Skeletal muscle tissue (tissue), 4 donors: ENCODE data around the gene PIAS4. TPM values are rescaled to one million over a fixed set of nuclear protein-coding genes. Genes with fewer than 3 reads are reported as not detected.

Experiments used
- H3K27ac ChIP-seq: one replicate; pipeline ENCODE4 v1.7.0; 2013; ENCODE audit warnings: mild to moderate bottlenecking, low read depth, low read length, inconsistent platforms
- H3K27me3 ChIP-seq, 3 donors: one replicate each; pipeline ENCODE4 v1.7.0; 2013; ENCODE audit warnings: low read length in 3 of 3; ENCODE audit not compliant: control insufficient read depth in 3 of 3, insufficient read depth in 3 of 3
- H3K36me3 ChIP-seq, 3 donors: one replicate each; pipeline ENCODE4 v1.7.0; 2013; ENCODE audit warnings: low read length in 3 of 3; ENCODE audit not compliant: control insufficient read depth in 3 of 3, insufficient read depth in 3 of 3
- H3K4me1 ChIP-seq, 3 donors: one replicate each; pipeline ENCODE4 v1.7.0; 2013; ENCODE audit warnings: low read length in 3 of 3, mild to moderate bottlenecking in 3 of 3; ENCODE audit not compliant: control insufficient read depth in 3 of 3, insufficient read depth in 3 of 3
- H3K4me3 ChIP-seq, 3 donors: one replicate each; pipeline ENCODE4 v1.7.0; 2013; ENCODE audit warnings: low read length in 3 of 3
- H3K9ac ChIP-seq, 3 donors: one replicate each; pipeline ENCODE4 v1.7.0; 2013; ENCODE audit warnings: low read length in 3 of 3, mild to moderate bottlenecking in 3 of 3, moderate library complexity in 2 of 3, low read depth in 1 of 3
- H3K9me3 ChIP-seq, 3 donors: one replicate each; pipeline ENCODE4 v1.7.0; 2013; ENCODE audit warnings: low read length in 3 of 3; ENCODE audit not compliant: control insufficient read depth in 3 of 3
- total RNA-seq: library from RNA; depleted of rRNA; stranded (reverse); fragments of >200 nt; gene quantifications from one replicate; pipeline ENCODE4 v1.2.3, GENCODE V29; 2014
- donor health status: Osteomylitis.

Gene PIAS4
- total RNA-seq, 1 donor from 2014 or later: 19.3 TPM

GRCh38 chr19:4064496-4065260, 57.1 kb downstream of the PIAS4 start:
- peak overlapping the region; percentile 97 for H3K27ac ChIP-seq
- H3K9ac ChIP-seq: peak overlapping the region; percentile 74 to 91 (median 85)
- no peaks in the 10 kb centered on the region for H3K27me3 ChIP-seq
- no peaks in the 10 kb centered on the region for H3K9me3 ChIP-seq
- H3K4me3 ChIP-seq: peak overlapping the region; percentile 59 to 76 (median 75)
- peaks cover 45 to 54% (median 51%) of the 10 kb centered on the region in 3 donors for H3K4me1 ChIP-seq
- H3K36me3 ChIP-seq: no peaks in the 10 kb centered on the region

GRCh38 chr19:4065430-4066175, 58.1 kb downstream of the PIAS4 start:
- no peak overlapping the region for H3K27ac ChIP-seq
- H3K4me1 ChIP-seq: peaks cover 36 to 45% (median 44%) of the 10 kb centered on the region in 3 donors
- H3K9ac ChIP-seq: no peak overlapping the region
- H3K27me3 ChIP-seq: no peaks in the 10 kb centered on the region
- peak overlapping the region; percentile 54 to 72 (median 62) for H3K4me3 ChIP-seq
- H3K9me3 ChIP-seq: no peaks in the 10 kb centered on the region
- H3K36me3 ChIP-seq: no peaks in the 10 kb centered on the region

GRCh38 chr19:4066176-4066606, 58.7 kb downstream of the PIAS4 start:
- H3K4me3 ChIP-seq: peak overlapping the region; percentile 54 to 72 (median 62)
- peak overlapping the region; percentile 68 to 85 (median 70) for H3K9ac ChIP-seq
- H3K27ac ChIP-seq: peak overlapping the region; percentile 76
- no peaks in the 10 kb centered on the region for H3K9me3 ChIP-seq
- peaks cover 31 to 39% (median 38%) of the 10 kb centered on the region in 3 donors for H3K4me1 ChIP-seq
- no peaks in the 10 kb centered on the region for H3K27me3 ChIP-seq
- H3K36me3 ChIP-seq: no peaks in the 10 kb centered on the region

GRCh38 chr19:4066682-4067395, 59.3 kb downstream of the PIAS4 start, which contains the start of gene ZBTB7A:
Gene ZBTB7A, minus strand, starts transcription at chr19:4066899. Its CDS starts 11,667 bp downstream, at chr19:4055232.
- Histone ChIP-seq H3K36me3 (no peaks in the 10 kb centered on the region), H3K4me3 (peak within 1 kb of the TSS; percentile 54 to 72 (median 62)), H3K4me1 (peaks cover 25 to 33% (median 31%) of the 10 kb centered on the region in 3 donors), H3K9ac (peak within 1 kb of the TSS; percentile 68 to 85 (median 70)), H3K9me3 (no peaks in the 10 kb centered on the region), H3K27ac (peak within 1 kb of the TSS; percentile 81), H3K27me3 (no peaks in the 10 kb centered on the region)

- Histone ChIP-seq H3K27me3 (no peaks in the 10 kb centered on the region), H3K9ac (peak overlapping the region in 2 of 3 donors; percentile 64 to 77), H3K27ac (peak overlapping the region; percentile 81), H3K4me3 (peak overlapping the region; percentile 46 to 67 (median 59)), H3K4me1 (peaks cover 18 to 26% (median 24%) of the 10 kb centered on the region in 3 donors), H3K36me3 (no peaks in the 10 kb centered on the region), H3K9me3 (no peaks in the 10 kb centered on the region)
These were observed 60.0 kb downstream of the PIAS4 start for GRCh38 chr19:4067396-4068046.

- peak overlapping the region; percentile 10 to 77 (median 64) for H3K9ac ChIP-seq
- peak overlapping the region; percentile 81 for H3K27ac ChIP-seq
These were observed 60.8 kb downstream of the PIAS4 start for GRCh38 chr19:4068047-4068966.

GRCh38 chr19:4069331-4069959, 61.9 kb downstream of the PIAS4 start:
- Histone ChIP-seq H3K4me3 (no peak overlapping the region), H3K27ac (no peak overlapping the region), H3K27me3 (no peaks in the 10 kb centered on the region), H3K36me3 (no peaks in the 10 kb centered on the region), H3K4me1 (peaks cover 1 to 8% (median 7%) of the 10 kb centered on the region in 3 donors), H3K9me3 (no peaks in the 10 kb centered on the region), H3K9ac (no peak overlapping the region)

More at GRCh38 chr19:4068047-4068966, 60.8 kb downstream of the PIAS4 start:
- Histone ChIP-seq H3K9me3 (no peaks in the 10 kb centered on the region), H3K36me3 (no peaks in the 10 kb centered on the region), H3K4me1 (peaks cover 11 to 18% (median 17%) of the 10 kb centered on the region in 3 donors), H3K4me3 (peak overlapping the region; percentile 46 to 67 (median 59)), H3K27me3 (no peaks in the 10 kb centered on the region)

GRCh38 chr19:4071610-4072009, 64.1 kb downstream of the PIAS4 start:
- H3K4me3 ChIP-seq: no peak overlapping the region

More at GRCh38 chr19:4071610-4072009, 64.1 kb downstream of the PIAS4 start:
- no peak overlapping the region for H3K9ac ChIP-seq
- H3K9me3 ChIP-seq: no peaks in the 10 kb centered on the region
- H3K4me1 ChIP-seq: peaks cover 0 to 6% (median 5%) of the 10 kb centered on the region in 3 donors
- no peaks in the 10 kb centered on the region for H3K27me3 ChIP-seq
- H3K27ac ChIP-seq: no peak overlapping the region
- no peaks in the 10 kb centered on the region for H3K36me3 ChIP-seq
